GM19455 (cell line): ENCODE results near the gene HNRNPC.
"Not testable (repeated sequence)": the region's sequence is repeated elsewhere in the genome, so short reads cannot be mapped to it uniquely, and the experiment has no call there.

ENCODE experiments used
- ATAC-seq: cut with Tn5 transposase; IDR thresholded peaks from one replicate; pipeline ENCODE4 v1.9.1; 2021; ENCODE audit not compliant: unreplicated experiment

Gene HNRNPC

GRCh38 chr14:21248338-21248737 is 20.9 kb downstream of the HNRNPC start:
- ATAC-seq, result no peak

GRCh38 chr14:21245813-21246212 is 23.4 kb downstream of the HNRNPC start:
- ATAC-seq, result no peak

GRCh38 chr14:21244544-21244943 is 24.7 kb downstream of the HNRNPC start:
- ATAC-seq, result no peak

GRCh38 chr14:21241218-21241819 is 27.9 kb downstream of the HNRNPC start:
- ATAC-seq, result no peak

GRCh38 chr14:21240417-21240816 is 28.8 kb downstream of the HNRNPC start:
- no peak for ATAC-seq

- no peak for ATAC-seq
These were observed 30.3 kb downstream of the HNRNPC start for GRCh38 chr14:21238823-21239518.

- no peak for ATAC-seq
These were observed 32.1 kb downstream of the HNRNPC start for GRCh38 chr14:21236948-21237797.

GRCh38 chr14:21234112-21234511 is 35.1 kb downstream of the HNRNPC start:
- no peak for ATAC-seq

- no peak for ATAC-seq
These were observed 35.7 kb downstream of the HNRNPC start for GRCh38 chr14:21233457-21234076.

- no peak for ATAC-seq
These were observed 38.1 kb downstream of the HNRNPC start for GRCh38 chr14:21231020-21231652.

GRCh38 chr14:21229821-21230220 is 39.4 kb downstream of the HNRNPC start:
- ATAC-seq, result no peak

GRCh38 chr14:21227981-21228380 is 41.3 kb downstream of the HNRNPC start:
- ATAC-seq, result no peak

- no peak for ATAC-seq
These were observed 42.1 kb downstream of the HNRNPC start for GRCh38 chr14:21227150-21227549.

GRCh38 chr14:21226467-21226866 is 42.8 kb downstream of the HNRNPC start:
- no peak for ATAC-seq

- not testable (repeated sequence) for ATAC-seq
These were observed 44.1 kb downstream of the HNRNPC start for GRCh38 chr14:21225164-21225563.

GRCh38 chr14:21220874-21221477 is 48.3 kb downstream of the HNRNPC start:
- no peak for ATAC-seq

- ATAC-seq, result no peak
These were observed 49.6 kb downstream of the HNRNPC start for GRCh38 chr14:21219561-21220111.

- no peak for ATAC-seq
These were observed 50.1 kb downstream of the HNRNPC start for GRCh38 chr14:21219120-21219519.

GRCh38 chr14:21215879-21216251 is 53.4 kb downstream of the HNRNPC start:
- ATAC-seq, result no peak

GRCh38 chr14:21215130-21215878 is 53.9 kb downstream of the HNRNPC start:
- no peak for ATAC-seq
